GM18909 (cell line): Measurements from ENCODE around the gene NSMCE4A.
A peak's percentile ranks its signal among the peaks of the same experiment; 100 is the strongest.
"Not testable (repeated sequence)": the region's sequence is repeated elsewhere in the genome, so short reads cannot be mapped to it uniquely, and the experiment has no call there.

ENCODE experiments used
- ATAC-seq: cut with Tn5 transposase; IDR thresholded peaks from one replicate; pipeline ENCODE4 v1.9.1; 2021; ENCODE audit warnings: mild to moderate bottlenecking; ENCODE audit not compliant: unreplicated experiment, poor library complexity

Gene NSMCE4A

GRCh38 chr10:121990015-121990677, 15.1 kb upstream of the NSMCE4A start:
- ATAC-seq: no peak

DNA sequence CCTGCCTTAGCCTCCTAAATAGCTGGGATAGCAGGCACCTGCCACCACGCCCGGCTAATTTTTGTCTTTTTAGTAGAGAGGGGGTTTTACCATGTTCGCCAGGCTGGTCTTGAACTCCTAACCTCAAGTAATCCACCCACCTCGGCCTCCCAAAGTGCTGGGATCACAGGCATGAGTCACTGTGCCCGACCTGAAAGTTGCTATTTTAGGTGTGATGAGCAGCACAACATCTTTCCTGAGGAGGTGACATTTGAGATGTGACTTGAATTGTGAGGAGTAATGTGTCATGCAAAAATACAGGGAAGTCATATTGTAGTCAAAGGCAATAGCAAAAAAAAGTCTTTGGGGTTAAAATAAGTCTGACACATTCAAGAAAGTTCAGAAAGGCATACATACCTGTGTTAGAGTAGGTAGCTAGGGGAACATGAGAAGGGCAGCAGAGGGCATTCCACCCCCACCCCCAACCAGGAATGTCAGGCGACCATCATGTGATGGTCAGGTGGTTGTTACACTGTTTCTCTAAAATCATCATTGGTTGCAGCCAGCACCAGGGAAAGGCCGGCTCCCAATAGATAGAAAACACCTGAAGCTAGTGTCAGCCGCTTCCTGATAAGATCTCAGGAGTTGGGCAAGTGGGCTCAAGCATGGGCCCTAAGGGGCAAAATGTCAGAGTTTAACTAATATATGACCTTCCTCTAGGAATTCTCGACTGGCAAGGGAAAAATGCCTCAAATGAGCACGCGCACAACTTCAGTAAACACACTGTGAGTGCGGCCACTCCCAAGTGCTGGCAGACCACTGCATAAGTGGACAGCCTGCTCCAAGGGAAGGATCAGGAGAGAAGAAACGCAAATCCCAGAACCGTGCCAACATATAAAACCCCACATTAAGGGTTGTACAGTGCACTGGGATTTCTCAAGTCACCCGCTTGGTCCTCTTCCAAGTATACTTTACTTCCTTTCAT, 13.6 kb upstream of the NSMCE4A start, which contains the start of gene TACC2:
Gene TACC2 (plus strand): TSS at position 803 of the 964 bp plus-strand sequence. CDS start 32,819 bp downstream, outside the sequence.
- ATAC-seq: no peak

DNA sequence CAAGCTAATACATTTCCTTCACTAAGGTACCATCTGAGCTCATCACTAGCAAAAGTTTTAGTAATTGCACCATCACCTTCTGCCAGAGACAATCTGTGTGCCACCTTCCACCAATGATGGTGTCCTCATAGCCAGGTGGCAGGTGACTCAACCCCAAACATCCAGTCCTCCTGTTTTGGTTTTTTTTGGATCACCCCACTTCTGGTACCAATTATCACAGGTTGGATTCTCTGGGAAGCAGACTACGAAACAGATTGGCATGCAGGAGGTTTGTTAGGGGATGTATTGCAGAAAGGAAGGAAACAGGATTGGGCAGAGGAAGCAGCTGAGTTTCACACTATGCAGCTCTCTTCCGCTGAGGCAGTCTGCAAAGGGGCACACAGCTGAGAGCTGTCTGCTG, 9.4 kb upstream of the NSMCE4A start:
- ATAC-seq: no peak

GRCh38 chr10:121983852-121984251, 8.8 kb upstream of the NSMCE4A start:
- no peak for ATAC-seq

GRCh38 chr10:121981346-121981745, 6.3 kb upstream of the NSMCE4A start:
- no peak for ATAC-seq

DNA sequence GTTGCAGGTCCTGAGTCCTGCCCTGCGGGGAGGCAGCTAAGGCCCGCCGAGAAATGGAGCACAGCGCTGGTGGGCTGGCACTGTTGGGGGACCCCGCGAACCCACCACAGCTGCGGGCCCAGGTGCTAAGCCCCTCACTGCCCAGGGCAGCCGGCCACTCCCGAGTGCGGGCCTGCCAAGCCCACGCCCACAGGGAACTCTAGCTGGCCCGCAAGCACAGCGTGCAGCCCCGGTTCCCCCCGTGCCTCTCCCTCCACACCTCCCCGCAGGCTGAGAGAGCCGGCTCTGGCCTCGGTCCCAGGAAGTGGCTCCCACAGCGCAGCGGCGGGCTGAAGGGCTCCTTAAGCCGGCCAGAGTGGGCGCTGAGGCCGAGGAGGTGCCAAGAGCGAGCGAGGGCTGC, 3.5 kb upstream of the NSMCE4A start:
- no peak for ATAC-seq

DNA sequence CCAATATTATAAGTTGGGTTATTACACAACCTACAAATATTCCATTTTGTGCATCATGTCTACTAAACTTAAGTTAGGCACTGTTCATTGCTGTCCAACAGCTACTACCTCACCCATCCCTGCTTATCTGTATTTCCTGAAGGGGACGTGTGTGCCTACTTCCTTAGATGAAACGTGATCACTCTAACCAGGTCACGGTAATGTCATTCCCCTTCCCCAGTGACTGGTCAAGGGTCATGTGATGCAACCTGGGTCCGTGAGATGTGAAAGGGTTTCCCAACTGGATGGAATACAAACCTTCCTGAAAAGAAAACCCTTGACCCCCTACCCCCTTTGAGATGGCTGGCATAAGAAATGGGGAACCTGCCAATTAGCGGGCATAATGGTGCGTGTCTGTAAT, 1.6 kb upstream of the NSMCE4A start:
- ATAC-seq: no peak

DNA sequence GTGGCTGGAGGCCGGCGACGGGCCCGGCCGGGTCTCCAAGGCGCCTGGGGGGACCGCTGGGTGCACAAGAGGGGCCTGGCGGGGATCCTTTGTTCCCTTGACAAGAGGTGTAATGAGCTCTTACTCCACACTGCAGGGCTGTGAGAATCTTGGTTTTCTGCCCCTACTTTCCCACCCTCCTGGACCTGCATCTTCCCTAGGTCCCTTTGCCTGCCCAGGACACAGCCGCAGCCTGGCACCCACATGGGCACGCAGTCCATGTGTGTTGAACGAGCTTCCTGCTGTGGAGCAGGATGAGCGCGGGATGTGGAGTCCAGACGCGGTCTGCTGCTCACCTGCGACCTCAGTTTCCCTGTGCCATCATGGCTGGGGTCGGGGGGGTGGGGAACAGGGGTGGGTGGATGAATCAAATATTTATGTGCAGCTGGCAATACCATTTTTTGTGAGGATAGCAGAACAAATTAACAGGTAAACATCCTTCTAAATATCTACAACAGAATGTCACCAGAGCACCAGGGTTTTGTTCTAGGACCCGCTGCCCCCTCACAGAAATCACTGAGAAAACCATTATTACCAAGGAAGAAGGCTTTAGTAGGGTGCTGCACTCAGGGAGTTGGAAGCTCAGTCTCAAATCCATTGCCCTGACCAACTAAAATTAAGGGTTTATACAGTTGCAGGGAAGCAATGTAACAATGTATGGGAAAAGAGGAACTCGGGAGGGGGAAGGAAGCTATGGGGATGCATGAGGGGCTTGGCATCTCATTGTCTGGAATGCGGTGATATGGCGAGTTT, 474 bp upstream of the NSMCE4A start:
- peak; percentile 13 for ATAC-seq

- ATAC-seq: peak; percentile 35
These were observed 940 bp downstream of the NSMCE4A start for GRCh38 chr10:121974019-121974534.

- ATAC-seq: not testable (repeated sequence)
These were observed 5.9 kb downstream of the NSMCE4A start for GRCh38 chr10:121969086-121969485.

DNA sequence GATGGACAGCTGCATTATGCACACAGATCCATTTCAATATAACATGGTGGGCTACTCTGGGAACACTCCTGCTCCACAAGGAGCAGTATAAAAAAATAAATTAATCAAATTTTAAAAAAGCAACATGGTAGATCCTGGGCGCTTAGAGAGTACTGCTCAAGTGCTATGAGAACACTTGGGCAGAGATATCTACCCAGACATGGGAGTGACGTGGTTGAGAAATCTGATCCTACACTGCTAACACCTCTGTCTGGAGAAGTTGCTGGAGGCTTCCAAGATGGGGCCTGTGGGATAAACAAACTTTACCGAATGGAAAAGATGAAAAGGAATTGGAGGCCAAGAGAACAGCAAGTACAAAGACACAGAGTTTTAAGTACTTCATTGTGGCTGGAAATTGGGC, 9.0 kb downstream of the NSMCE4A start:
- no peak for ATAC-seq

DNA sequence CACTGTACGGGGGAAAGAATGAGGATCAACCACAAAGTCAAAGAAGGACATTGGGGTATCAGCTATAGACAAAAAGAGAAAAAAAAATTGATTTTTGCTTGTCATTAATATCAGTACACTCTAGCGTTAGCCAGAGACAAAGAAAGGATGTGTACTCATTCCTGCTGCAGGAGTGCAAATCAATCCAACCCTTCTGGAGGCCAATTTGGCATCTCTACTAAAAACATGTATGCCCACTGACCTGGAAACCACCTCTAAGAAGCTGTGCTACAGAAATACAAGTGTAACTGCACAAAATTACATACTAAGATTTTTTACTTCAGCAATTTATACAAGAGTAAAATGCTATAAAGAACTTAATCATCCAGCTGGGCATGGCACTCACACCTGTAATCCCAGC, 13.6 kb downstream of the NSMCE4A start:
- no peak for ATAC-seq

GRCh38 chr10:121959671-121960070, 15.3 kb downstream of the NSMCE4A start:
- no peak for ATAC-seq

GRCh38 chr10:121956111-121957061, 18.6 kb downstream of the NSMCE4A start:
- no peak for ATAC-seq

DNA sequence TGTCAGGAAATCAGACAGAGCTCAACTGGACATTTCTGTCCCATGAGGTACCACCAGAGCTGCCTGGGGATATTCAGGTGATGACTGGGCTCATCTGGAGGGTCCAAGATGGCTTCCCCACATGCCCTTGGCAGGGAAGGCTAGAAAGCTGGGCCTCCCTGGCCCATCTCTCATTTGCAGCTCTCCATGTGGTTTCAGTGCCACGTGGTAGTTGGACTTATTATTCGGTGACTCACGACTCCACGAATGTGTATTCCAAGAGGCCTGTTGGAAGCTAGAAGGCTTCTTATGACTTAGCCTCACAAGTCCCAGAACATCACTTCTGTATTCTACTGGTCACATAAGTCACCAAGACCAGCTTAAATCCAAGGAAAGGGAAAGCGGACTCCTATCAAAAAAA, 22.8 kb downstream of the NSMCE4A start:
- ATAC-seq: no peak

- no peak for ATAC-seq
These were observed 25.6 kb downstream of the NSMCE4A start for GRCh38 chr10:121949451-121949850.

DNA sequence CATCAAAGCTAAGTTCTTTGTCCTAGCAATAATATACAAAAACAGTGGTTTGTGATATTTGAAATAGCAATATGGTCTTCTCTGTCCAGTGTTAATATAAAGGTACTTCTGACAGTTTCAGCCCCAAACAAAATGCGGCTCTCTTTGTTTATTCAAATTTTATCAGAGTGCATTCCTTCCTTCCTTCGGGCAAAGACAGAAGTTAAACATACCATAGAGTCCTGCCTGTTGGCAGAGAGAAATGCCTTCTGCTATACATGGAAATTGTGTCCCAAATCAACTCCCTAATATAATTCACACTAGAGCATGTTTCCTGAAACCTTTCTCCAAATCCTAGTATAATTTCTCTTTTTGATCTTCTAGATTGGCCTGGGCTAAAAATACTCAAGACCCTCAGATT, 26.0 kb downstream of the NSMCE4A start:
- no peak for ATAC-seq

GRCh38 chr10:121947343-121948330, 27.4 kb downstream of the NSMCE4A start:
- no peak for ATAC-seq
